Liver (tissue), 9 donors: ENCODE data around the gene RELN. TPM values are rescaled to one million over a fixed set of nuclear protein-coding genes. Genes with fewer than 3 reads are reported as not detected.

Experiments used
- DNase-seq: peaks from one replicate; pipeline ENCODE4 v3.0.0-alpha.2; 2017; ENCODE audit warnings: low spot score
- H3K27ac ChIP-seq, 2 donors: one replicate each; pipeline ENCODE4 v1.7.0; 2013; ENCODE audit warnings: inconsistent platforms in 2 of 2, low read length in 2 of 2, control low read depth in 1 of 2, low read depth in 1 of 2, mild to moderate bottlenecking in 1 of 2
- H3K27me3 ChIP-seq, 4 donors: one replicate each; pipeline versions ENCODE4 v1.6.1 to v1.7.0; 2013; ENCODE audit warnings: low read length in 3 of 4, inconsistent platforms in 1 of 4, mild to moderate bottlenecking in 1 of 4, moderate library complexity in 1 of 4; ENCODE audit not compliant: control insufficient read depth in 4 of 4, insufficient read depth in 4 of 4
- H3K36me3 ChIP-seq, 4 donors: one replicate each; pipeline versions ENCODE4 v1.6.1 to v1.7.0; 2013; ENCODE audit warnings: low read length in 3 of 4, mild to moderate bottlenecking in 3 of 4, low read depth in 1 of 4, moderate library complexity in 1 of 4; ENCODE audit not compliant: control insufficient read depth in 4 of 4, insufficient read depth in 3 of 4
- H3K4me1 ChIP-seq, 4 donors: one replicate each; pipeline versions ENCODE4 v1.6.1 to v1.7.0; 2013; ENCODE audit warnings: low read length in 3 of 4, mild to moderate bottlenecking in 3 of 4, moderate library complexity in 1 of 4; ENCODE audit not compliant: control insufficient read depth in 4 of 4, insufficient read depth in 4 of 4
- H3K4me3 ChIP-seq, 3 donors: one replicate each; pipeline versions ENCODE4 v1.6.1 to v1.7.0; 2013; ENCODE audit warnings: low read length in 3 of 3, control low read depth in 1 of 3, low read depth in 1 of 3, mild to moderate bottlenecking in 1 of 3
- H3K9ac ChIP-seq, 2 donors: one replicate each; pipeline ENCODE4 v1.7.0; 2013; ENCODE audit warnings: low read length in 2 of 2, mild to moderate bottlenecking in 2 of 2, moderate library complexity in 2 of 2, control low read depth in 1 of 2, low read depth in 1 of 2
- H3K9me3 ChIP-seq, 4 donors: one replicate each; pipeline versions ENCODE4 v1.6.1 to v1.7.0; 2013; ENCODE audit warnings: low read length in 3 of 4; ENCODE audit not compliant: control insufficient read depth in 4 of 4
- EGR1 ChIP-seq, 2 donors: IDR thresholded peaks; 2 replicates each; pipeline ENCODE4 v1.6.1; 2016 to 2018; ENCODE audit warnings: antibody characterized with exemption in 2 of 2, low read depth in 2 of 2
- FOXA1 ChIP-seq: IDR thresholded peaks from 2 replicates; pipeline ENCODE4 v1.6.1; 2016; ENCODE audit warnings: antibody characterized with exemption
- FOXA2 ChIP-seq: IDR thresholded peaks from 2 replicates; pipeline ENCODE4 v1.6.1; 2016; ENCODE audit warnings: antibody characterized with exemption
- GABPA ChIP-seq, 2 donors: IDR thresholded peaks in 1 of 2; conservative IDR thresholded peaks in 1 of 2; 2 replicates each; pipeline ENCODE4 v1.6.1; 2016; ENCODE audit warnings: antibody characterized with exemption in 2 of 2, mild to moderate bottlenecking in 1 of 2, moderate library complexity in 1 of 2
- HNF4A ChIP-seq, 2 donors: conservative IDR thresholded peaks; 2 replicates each; pipeline ENCODE4 v1.6.1; 2016; ENCODE audit warnings: antibody characterized with exemption in 2 of 2, mild to moderate bottlenecking in 2 of 2
- HNF4G ChIP-seq: IDR thresholded peaks from 2 replicates; pipeline ENCODE4 v1.6.1; 2016; ENCODE audit warnings: antibody characterized with exemption
- JUND ChIP-seq, 2 donors: IDR thresholded peaks; 2 replicates each; pipeline ENCODE4 v1.6.1; 2016; ENCODE audit warnings: antibody characterized with exemption in 2 of 2
- NR2F2 ChIP-seq: IDR thresholded peaks from 2 replicates; pipeline ENCODE4 v1.6.1; 2016; ENCODE audit warnings: antibody characterized with exemption
- RAD21 ChIP-seq, 2 donors: IDR thresholded peaks; 2 replicates each; pipeline ENCODE4 v1.6.1; 2016; ENCODE audit warnings: antibody characterized with exemption in 2 of 2, mild to moderate bottlenecking in 2 of 2
- RXRA ChIP-seq, 2 donors: IDR thresholded peaks; 2 replicates each; pipeline ENCODE4 v1.6.1; 2017 to 2018; ENCODE audit warnings: antibody characterized with exemption in 2 of 2, mild to moderate bottlenecking in 1 of 2
- SP1 ChIP-seq: IDR thresholded peaks from 2 replicates; pipeline ENCODE4 v1.6.1; 2018; ENCODE audit warnings: antibody characterized with exemption, mild to moderate bottlenecking
- TAF1 ChIP-seq: conservative IDR thresholded peaks from 2 replicates; pipeline ENCODE4 v1.6.1; 2016; ENCODE audit warnings: antibody characterized with exemption, mild to moderate bottlenecking
- YY1 ChIP-seq: IDR thresholded peaks from 2 replicates; pipeline ENCODE4 v1.6.1; 2016; ENCODE audit warnings: antibody characterized with exemption, mild to moderate bottlenecking
- WGBS: extraction: QIAGEN DNeasy Blood & Tissue Kit; methylation state at CpG from one replicate; pipeline ENCODE4 v1.1.7; 2013; 5-methylcytosine and 5-hydroxymethylcytosine counted together
- polyA plus RNA-seq, 2 donors: library from polyadenylated mRNA; stranded (reverse) in 1 of 2; unstranded in 1 of 2; fragments of 200-250 nt in 1 of 2; fragments of >200 nt in 1 of 2; fragmentation: Nextera tagmentation in 1 of 2; extraction: Ambion mirVana in 1 of 2; gene quantifications; one replicate each; pipeline versions ENCODE4 v1.2.1 to v1.2.3, GENCODE V29; 2013 to 2015
- total RNA-seq, 2 donors: library from RNA; depleted of rRNA; stranded (reverse); fragments of >200 nt; gene quantifications; one replicate each; pipeline ENCODE4 v1.2.3, GENCODE V29; 2014
- TF ChIP-seq, protein P1 (sequence below): IDR thresholded peaks from 2 replicates; pipeline ENCODE4 v1.6.1; 2016; ENCODE audit warnings: antibody characterized with exemption, mild to moderate bottlenecking
- TF ChIP-seq, protein P2 (sequence below): IDR thresholded peaks from 2 replicates; pipeline ENCODE4 v1.6.1; 2016; ENCODE audit warnings: antibody characterized with exemption
- TF ChIP-seq, protein P3 (sequence below): fragments of 150-350 bp; IDR thresholded peaks from 2 replicates; pipeline ENCODE4 v1.5.1; 2017; ENCODE audit warnings: improper control_type of control experiment, low read depth, low read length; ENCODE audit not compliant: missing input control
- TF ChIP-seq, protein P4 (sequence below): IDR thresholded peaks from 2 replicates; pipeline ENCODE4 v1.6.1; 2016; ENCODE audit warnings: antibody characterized with exemption
- TF ChIP-seq, protein P5 (sequence below): IDR thresholded peaks from 2 replicates; pipeline ENCODE4 v1.6.1; 2016; ENCODE audit warnings: antibody characterized with exemption
- donor health status: healthy.
- donor health status: healthy.
- donor health status: healthy.
- donor health status: healthy.
- donor health status: healthy.

The RELN gene
- total and polyA plus RNA-seq, 4 donors, result 10.0 to 69.8 (median 28.4) TPM

DNA sequence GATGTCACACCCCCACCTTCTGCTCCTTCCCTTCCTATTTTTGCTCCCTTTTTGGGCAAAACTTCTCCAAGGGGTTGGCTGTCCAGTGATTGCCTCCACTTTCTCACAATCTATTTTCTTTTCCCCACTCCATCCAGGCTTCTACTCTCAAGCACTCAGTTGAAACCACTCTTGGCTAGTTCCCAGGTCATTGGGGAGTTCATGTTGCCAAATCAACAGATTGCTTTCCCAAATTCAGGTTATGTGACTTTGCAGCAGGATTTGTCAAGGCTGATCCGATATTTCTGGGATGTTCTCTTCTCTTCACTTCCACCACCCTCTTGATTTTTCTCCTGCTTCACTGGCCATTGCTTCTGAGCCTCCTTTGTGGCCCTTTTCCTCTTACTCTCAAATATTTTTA lies 284.8 kb downstream of the RELN start:
- Histone ChIP-seq H3K36me3 (no peaks in the 10 kb centered on the region), H3K27me3 (no peaks in the 10 kb centered on the region), H3K9ac (no peak overlapping the region), H3K4me1 (no peaks in the 10 kb centered on the region), H3K9me3 (no peaks in the 10 kb centered on the region), H3K27ac (no peak overlapping the region), H3K4me3 (no peak overlapping the region)
- DNase-seq, result no peak
- no peak for TF ChIP-seq FOXA1
- TF ChIP-seq, protein P1, sequence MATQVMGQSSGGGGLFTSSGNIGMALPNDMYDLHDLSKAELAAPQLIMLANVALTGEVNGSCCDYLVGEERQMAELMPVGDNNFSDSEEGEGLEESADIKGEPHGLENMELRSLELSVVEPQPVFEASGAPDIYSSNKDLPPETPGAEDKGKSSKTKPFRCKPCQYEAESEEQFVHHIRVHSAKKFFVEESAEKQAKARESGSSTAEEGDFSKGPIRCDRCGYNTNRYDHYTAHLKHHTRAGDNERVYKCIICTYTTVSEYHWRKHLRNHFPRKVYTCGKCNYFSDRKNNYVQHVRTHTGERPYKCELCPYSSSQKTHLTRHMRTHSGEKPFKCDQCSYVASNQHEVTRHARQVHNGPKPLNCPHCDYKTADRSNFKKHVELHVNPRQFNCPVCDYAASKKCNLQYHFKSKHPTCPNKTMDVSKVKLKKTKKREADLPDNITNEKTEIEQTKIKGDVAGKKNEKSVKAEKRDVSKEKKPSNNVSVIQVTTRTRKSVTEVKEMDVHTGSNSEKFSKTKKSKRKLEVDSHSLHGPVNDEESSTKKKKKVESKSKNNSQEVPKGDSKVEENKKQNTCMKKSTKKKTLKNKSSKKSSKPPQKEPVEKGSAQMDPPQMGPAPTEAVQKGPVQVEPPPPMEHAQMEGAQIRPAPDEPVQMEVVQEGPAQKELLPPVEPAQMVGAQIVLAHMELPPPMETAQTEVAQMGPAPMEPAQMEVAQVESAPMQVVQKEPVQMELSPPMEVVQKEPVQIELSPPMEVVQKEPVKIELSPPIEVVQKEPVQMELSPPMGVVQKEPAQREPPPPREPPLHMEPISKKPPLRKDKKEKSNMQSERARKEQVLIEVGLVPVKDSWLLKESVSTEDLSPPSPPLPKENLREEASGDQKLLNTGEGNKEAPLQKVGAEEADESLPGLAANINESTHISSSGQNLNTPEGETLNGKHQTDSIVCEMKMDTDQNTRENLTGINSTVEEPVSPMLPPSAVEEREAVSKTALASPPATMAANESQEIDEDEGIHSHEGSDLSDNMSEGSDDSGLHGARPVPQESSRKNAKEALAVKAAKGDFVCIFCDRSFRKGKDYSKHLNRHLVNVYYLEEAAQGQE, result no peak
- TF ChIP-seq YY1, result no peak
- TF ChIP-seq, protein P2, sequence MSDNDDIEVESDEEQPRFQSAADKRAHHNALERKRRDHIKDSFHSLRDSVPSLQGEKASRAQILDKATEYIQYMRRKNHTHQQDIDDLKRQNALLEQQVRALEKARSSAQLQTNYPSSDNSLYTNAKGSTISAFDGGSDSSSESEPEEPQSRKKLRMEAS, result no peak
- no peak for TF ChIP-seq RXRA (IDR thresholded peaks at IDR 0.05)
- TF ChIP-seq HNF4A (conservative IDR thresholded peaks at IDR 0.05), result no peak
- no peak for TF ChIP-seq NR2F2
- TF ChIP-seq, protein P3, sequence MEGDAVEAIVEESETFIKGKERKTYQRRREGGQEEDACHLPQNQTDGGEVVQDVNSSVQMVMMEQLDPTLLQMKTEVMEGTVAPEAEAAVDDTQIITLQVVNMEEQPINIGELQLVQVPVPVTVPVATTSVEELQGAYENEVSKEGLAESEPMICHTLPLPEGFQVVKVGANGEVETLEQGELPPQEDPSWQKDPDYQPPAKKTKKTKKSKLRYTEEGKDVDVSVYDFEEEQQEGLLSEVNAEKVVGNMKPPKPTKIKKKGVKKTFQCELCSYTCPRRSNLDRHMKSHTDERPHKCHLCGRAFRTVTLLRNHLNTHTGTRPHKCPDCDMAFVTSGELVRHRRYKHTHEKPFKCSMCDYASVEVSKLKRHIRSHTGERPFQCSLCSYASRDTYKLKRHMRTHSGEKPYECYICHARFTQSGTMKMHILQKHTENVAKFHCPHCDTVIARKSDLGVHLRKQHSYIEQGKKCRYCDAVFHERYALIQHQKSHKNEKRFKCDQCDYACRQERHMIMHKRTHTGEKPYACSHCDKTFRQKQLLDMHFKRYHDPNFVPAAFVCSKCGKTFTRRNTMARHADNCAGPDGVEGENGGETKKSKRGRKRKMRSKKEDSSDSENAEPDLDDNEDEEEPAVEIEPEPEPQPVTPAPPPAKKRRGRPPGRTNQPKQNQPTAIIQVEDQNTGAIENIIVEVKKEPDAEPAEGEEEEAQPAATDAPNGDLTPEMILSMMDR, result no peak
- no peak for TF ChIP-seq RAD21 (IDR thresholded peaks at IDR 0.05)
- no peak for TF ChIP-seq JUND (IDR thresholded peaks at IDR 0.05)
- TF ChIP-seq, protein P4, sequence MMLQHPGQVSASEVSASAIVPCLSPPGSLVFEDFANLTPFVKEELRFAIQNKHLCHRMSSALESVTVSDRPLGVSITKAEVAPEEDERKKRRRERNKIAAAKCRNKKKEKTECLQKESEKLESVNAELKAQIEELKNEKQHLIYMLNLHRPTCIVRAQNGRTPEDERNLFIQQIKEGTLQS, result no peak
- TF ChIP-seq HNF4G, result no peak
- no peak for TF ChIP-seq TAF1
- TF ChIP-seq FOXA2, result no peak
- TF ChIP-seq SP1, result no peak
- 72% methylated on average over 1 of the region's 1 CpG for WGBS

DNA sequence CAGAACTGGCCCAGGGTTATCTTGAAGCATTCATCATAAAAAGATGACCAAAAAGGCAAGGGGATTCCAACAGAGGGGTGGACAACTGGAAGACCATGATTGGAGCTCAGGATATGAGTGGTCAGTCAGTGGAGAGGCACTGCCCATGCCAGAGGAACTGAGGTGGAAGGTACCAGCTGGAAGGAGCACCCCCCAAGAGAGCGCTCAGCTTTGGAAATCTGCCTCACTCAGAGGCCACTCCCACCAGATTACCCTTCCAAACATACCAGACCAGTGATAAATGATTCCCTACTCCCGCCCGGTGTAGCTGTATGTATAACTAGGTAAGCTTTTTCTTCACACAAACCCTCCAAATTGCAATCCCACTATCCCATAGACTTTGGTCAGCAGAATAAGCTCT lies 286.5 kb downstream of the RELN start:
- no peak overlapping the region for H3K9ac ChIP-seq
- WGBS, result 89% methylated on average over 3 of the region's 3 CpGs
- H3K36me3 ChIP-seq, result no peaks in the 10 kb centered on the region
- no peak for TF ChIP-seq RXRA (IDR thresholded peaks at IDR 0.05)
- no peak for TF ChIP-seq GABPA (IDR thresholded peaks at IDR 0.05 in 1 of 2, conservative IDR thresholded peaks at IDR 0.05 in 1 of 2)
- TF ChIP-seq, protein P3, result no peak
- no peak for TF ChIP-seq HNF4A (conservative IDR thresholded peaks at IDR 0.05)
- TF ChIP-seq RAD21 (IDR thresholded peaks at IDR 0.05), result no peak
- no peak for TF ChIP-seq SP1
- no peak for TF ChIP-seq FOXA2
- no peak for TF ChIP-seq EGR1 (IDR thresholded peaks at IDR 0.05; ENCODE audit: low read depth in 2 of 2)
- TF ChIP-seq YY1, result no peak
- TF ChIP-seq NR2F2, result no peak
- TF ChIP-seq, protein P4, result no peak
- TF ChIP-seq JUND (IDR thresholded peaks at IDR 0.05), result no peak
- TF ChIP-seq, protein P2, result no peak
- no peak for TF ChIP-seq FOXA1
- TF ChIP-seq TAF1, result no peak
- TF ChIP-seq HNF4G, result no peak
- TF ChIP-seq, protein P5, sequence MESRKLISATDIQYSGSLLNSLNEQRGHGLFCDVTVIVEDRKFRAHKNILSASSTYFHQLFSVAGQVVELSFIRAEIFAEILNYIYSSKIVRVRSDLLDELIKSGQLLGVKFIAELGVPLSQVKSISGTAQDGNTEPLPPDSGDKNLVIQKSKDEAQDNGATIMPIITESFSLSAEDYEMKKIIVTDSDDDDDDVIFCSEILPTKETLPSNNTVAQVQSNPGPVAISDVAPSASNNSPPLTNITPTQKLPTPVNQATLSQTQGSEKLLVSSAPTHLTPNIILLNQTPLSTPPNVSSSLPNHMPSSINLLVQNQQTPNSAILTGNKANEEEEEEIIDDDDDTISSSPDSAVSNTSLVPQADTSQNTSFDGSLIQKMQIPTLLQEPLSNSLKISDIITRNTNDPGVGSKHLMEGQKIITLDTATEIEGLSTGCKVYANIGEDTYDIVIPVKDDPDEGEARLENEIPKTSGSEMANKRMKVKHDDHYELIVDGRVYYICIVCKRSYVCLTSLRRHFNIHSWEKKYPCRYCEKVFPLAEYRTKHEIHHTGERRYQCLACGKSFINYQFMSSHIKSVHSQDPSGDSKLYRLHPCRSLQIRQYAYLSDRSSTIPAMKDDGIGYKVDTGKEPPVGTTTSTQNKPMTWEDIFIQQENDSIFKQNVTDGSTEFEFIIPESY, result no peak
- H3K27me3 ChIP-seq, result no peaks in the 10 kb centered on the region
- H3K9me3 ChIP-seq, result no peaks in the 10 kb centered on the region
- H3K4me3 ChIP-seq, result no peak overlapping the region
- DNase-seq, result no peak
- H3K27ac ChIP-seq, result no peak overlapping the region
- H3K4me1 ChIP-seq, result no peaks in the 10 kb centered on the region
